PC-3 (cell line): Measurements from ENCODE around the gene SAMD11.

Experiments
- EZH2 ChIP-seq: fragments of 300-600 bp; sonication (generic); IDR thresholded peaks from one replicate; pipeline ENCODE4 v1.6.1; 2017; ENCODE audit warnings: antibody characterized with exemption, mild to moderate bottlenecking, low read length; ENCODE audit not compliant: unreplicated experiment
- EZH2phosphoT487 ChIP-seq: fragments of 300-600 bp; sonication (generic); IDR thresholded peaks from 2 replicates; pipeline ENCODE4 v1.6.1; 2018; ENCODE audit warnings: mild to moderate bottlenecking, antibody characterized with exemption, low read length, borderline replicate concordance
- TF ChIP-seq, protein P1 (sequence below): fragments of 300-600 bp; sonication (generic); conservative IDR thresholded peaks from 2 replicates; pipeline ENCODE4 v1.5.1; 2017; ENCODE audit warnings: antibody characterized with exemption, low read depth, mild to moderate bottlenecking, low read length

DNA sequence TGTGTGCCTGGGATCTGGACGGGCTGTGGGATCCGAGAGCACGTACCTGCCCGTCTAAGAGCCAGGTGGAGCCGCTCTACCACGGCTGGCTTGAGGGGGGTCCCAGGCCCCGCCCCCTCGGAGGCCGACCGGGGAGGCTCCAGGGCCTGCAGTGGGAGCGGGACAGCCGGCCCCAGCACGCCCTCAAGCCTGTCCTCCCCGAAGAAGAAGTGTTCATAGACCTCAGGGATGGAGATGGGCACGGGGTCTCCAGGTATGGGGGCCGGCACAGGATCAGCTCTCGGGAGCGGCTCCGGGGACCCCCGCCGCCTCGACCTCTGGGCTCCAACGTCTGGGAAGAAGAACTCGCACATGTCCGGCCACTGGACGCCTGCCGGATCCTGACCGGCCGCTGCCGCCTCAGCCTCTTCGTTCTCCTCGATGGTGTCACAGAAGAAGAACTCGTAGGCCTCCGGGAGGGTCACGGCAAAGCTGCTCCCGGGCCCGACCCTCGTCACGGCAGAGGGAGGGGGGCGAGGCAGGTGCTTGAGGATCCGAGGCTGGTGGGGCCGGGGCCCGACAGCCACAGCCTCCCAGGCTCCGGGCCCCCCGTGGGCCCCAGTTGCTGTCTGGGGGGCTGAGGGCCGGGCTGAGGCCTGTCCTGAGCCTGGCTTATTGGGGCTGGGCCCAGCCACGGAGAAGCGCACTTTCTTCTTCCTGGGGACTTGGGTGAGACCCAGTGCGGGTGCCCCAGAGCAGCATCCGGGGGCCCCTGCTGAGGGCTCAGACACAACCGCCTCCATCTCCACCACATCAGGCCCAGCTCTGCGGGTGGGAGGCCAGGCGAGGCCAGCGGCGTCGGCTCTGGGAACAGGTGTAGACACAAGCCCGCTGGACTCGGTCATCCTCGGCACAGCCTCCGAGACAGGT is 55.4 kb downstream of the SAMD11 start:
- TF ChIP-seq, protein P1, sequence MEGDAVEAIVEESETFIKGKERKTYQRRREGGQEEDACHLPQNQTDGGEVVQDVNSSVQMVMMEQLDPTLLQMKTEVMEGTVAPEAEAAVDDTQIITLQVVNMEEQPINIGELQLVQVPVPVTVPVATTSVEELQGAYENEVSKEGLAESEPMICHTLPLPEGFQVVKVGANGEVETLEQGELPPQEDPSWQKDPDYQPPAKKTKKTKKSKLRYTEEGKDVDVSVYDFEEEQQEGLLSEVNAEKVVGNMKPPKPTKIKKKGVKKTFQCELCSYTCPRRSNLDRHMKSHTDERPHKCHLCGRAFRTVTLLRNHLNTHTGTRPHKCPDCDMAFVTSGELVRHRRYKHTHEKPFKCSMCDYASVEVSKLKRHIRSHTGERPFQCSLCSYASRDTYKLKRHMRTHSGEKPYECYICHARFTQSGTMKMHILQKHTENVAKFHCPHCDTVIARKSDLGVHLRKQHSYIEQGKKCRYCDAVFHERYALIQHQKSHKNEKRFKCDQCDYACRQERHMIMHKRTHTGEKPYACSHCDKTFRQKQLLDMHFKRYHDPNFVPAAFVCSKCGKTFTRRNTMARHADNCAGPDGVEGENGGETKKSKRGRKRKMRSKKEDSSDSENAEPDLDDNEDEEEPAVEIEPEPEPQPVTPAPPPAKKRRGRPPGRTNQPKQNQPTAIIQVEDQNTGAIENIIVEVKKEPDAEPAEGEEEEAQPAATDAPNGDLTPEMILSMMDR: no peak
- TF ChIP-seq EZH2 (no peak), EZH2phosphoT487 (no peak)
